K562 (cell line): ENCODE measurements around the gene BIK. TPM values are rescaled to one million over a fixed set of nuclear protein-coding genes. Genes with fewer than 3 reads are reported as not detected.

Experiments
- ATAC-seq: fragments of 200-7000 bp; cut with Tn5 transposase; 3 replicates; pipeline ENCODE4 v1.9.1; 2020; ENCODE audit warnings: moderate library complexity
- BruUV-seq: library from RNA; stranded (reverse); fragments of 400-500 nt; replicated peaks from 2 replicates; lab custom pipeline; 2021; lab: Mats Ljungman, UMichigan
- CTCF ChIA-PET: fragments of 300-600 bp; formaldehyde crosslinking; extraction: SDS; loops from one replicate; lab custom pipeline; 2021; ENCODE audit warnings: low intra/inter-chr PET ratio; lab: Yijun Ruan, JAX
- POLR2A ChIA-PET: fragments of 300-600, 350-650 bp; sonication (Branson Sonifier 250); formaldehyde crosslinking; extraction: SDS; loops from one replicate; lab custom pipeline; 2021; ENCODE audit warnings: antibody characterized with exemption, inconsistent platforms; lab: Yijun Ruan, JAX
- DNase-seq, 4 experiments: peaks; one replicate each; pipeline versions ENCODE4 v3.0.0 to v3.0.0-alpha.2; 2011 to 2018; ENCODE audit warnings: low spot score in 3 of 4, mixed read lengths in 3 of 4; ENCODE audit errors: extremely low read depth in 1 of 4
- FAIRE-seq: peaks from 2 replicates; lab custom pipeline; 2011; peaks lifted over from hg19 to GRCh38; lab: Jason Lieb, UNC
- H2AFZ ChIP-seq: 2 replicates; pipeline ENCODE4 v1.6.0; 2011; ENCODE audit warnings: low read depth, low read length, control low read depth, inconsistent platforms
- H3K27ac ChIP-seq: fragments of 200-600 bp; 3 replicates; pipeline ENCODE4 v1.8.0; 2011; ENCODE audit warnings: low read depth, mild to moderate bottlenecking, control low read depth, inconsistent platforms, low read length, moderate library complexity, mixed read lengths; ENCODE audit errors: extremely low read depth
- H3K27me3 ChIP-seq, 2 experiments: fragments of 300-600 bp in 1 of 2; 2 replicates in 1 of 2; 3 replicates in 1 of 2; pipeline versions ENCODE4 v1.6.0 to v1.8.0; 2011; ENCODE audit warnings: inconsistent platforms in 2 of 2, low read length in 2 of 2, mild to moderate bottlenecking in 1 of 2, mixed read lengths in 1 of 2, moderate library complexity in 1 of 2; ENCODE audit not compliant: control insufficient read depth in 2 of 2, insufficient read depth in 2 of 2
- H3K36me3 ChIP-seq: fragments of 300-600 bp; 3 replicates; pipeline ENCODE4 v1.8.0; 2011; ENCODE audit warnings: mild to moderate bottlenecking, low read length, inconsistent platforms; ENCODE audit not compliant: control insufficient read depth, insufficient read depth
- H3K4me1 ChIP-seq, 2 experiments: fragments of 200-600 bp in 1 of 2; replicated peaks in 1 of 2; 2 replicates in 1 of 2; 3 replicates in 1 of 2; pipeline versions ENCODE4 v1.5.1 to v1.8.0; 2011; ENCODE audit warnings: inconsistent platforms in 2 of 2, low read length in 2 of 2, mild to moderate bottlenecking in 1 of 2, mixed read lengths in 1 of 2, moderate library complexity in 1 of 2; ENCODE audit not compliant: control insufficient read depth in 2 of 2, insufficient read depth in 2 of 2
- H3K4me2 ChIP-seq: 2 replicates; pipeline ENCODE4 v1.6.1; 2011; ENCODE audit warnings: low read length, control low read depth, inconsistent platforms, mixed read lengths; ENCODE audit not compliant: insufficient read depth
- H3K4me3 ChIP-seq: fragments of 200-600 bp; sonication (generic), shearing (Covaris generic); 2 replicates; pipeline ENCODE4 v1.5.1; 2016; ENCODE audit warnings: control low read depth, inconsistent platforms
- H3K79me2 ChIP-seq: fragments of 200-600 bp; 3 replicates; pipeline ENCODE4 v1.8.0; 2011; ENCODE audit warnings: low read length, inconsistent platforms; ENCODE audit not compliant: control insufficient read depth, insufficient read depth
- H3K9ac ChIP-seq, 2 experiments: 2 replicates each; pipeline versions ENCODE4 v1.6.0 to v1.6.1; 2011; ENCODE audit warnings: low read depth in 2 of 2, low read length in 2 of 2, control low read depth in 1 of 2, inconsistent platforms in 1 of 2, mild to moderate bottlenecking in 1 of 2, mixed read lengths in 1 of 2; ENCODE audit not compliant: insufficient read depth in 1 of 2
- H3K9me1 ChIP-seq: one replicate; pipeline ENCODE4 v1.6.0; 2011; ENCODE audit warnings: inconsistent platforms, mild to moderate bottlenecking, low read length, moderate library complexity; ENCODE audit not compliant: control insufficient read depth, insufficient read depth
- H3K9me3 ChIP-seq: replicated peaks from 2 replicates; pipeline ENCODE4 v1.5.1; 2011; ENCODE audit warnings: low read depth, low read length, inconsistent platforms; ENCODE audit not compliant: control insufficient read depth, insufficient read depth
- H4K20me1 ChIP-seq: replicated peaks from 2 replicates; pipeline ENCODE4 v1.6.1; 2011; ENCODE audit warnings: low read length, inconsistent platforms, mixed read lengths; ENCODE audit not compliant: control insufficient read depth, insufficient read depth
- ARID2 ChIP-seq: fragments of 450-650 bp; IDR thresholded peaks from 2 replicates; pipeline ENCODE4 v1.6.1; 2017; ENCODE audit warnings: antibody characterized with exemption, mild to moderate bottlenecking
- FOS ChIP-seq: IDR thresholded peaks from 3 replicates; pipeline ENCODE4 v1.6.1; 2011; ENCODE audit not compliant: insufficient read length; ENCODE audit errors: extremely low read depth
- FOXM1 ChIP-seq, 2 experiments: fragments of 450-650 bp in 1 of 2; sonication (generic) in 1 of 2; formaldehyde crosslinking in 1 of 2; IDR thresholded peaks; 2 replicates each; pipeline versions ENCODE4 v1.6.1 to v1.9.0; 2017 to 2022; ENCODE audit warnings: low read depth in 2 of 2, mild to moderate bottlenecking in 2 of 2, missing genetic modification reagents in 1 of 2, moderate library complexity in 1 of 2
- HBP1 ChIP-seq: fragments of 450-650 bp; formaldehyde crosslinking; IDR thresholded peaks from 2 replicates; pipeline ENCODE4 v1.4.0; 2022; ENCODE audit warnings: missing genetic modification characterization
- MNT ChIP-seq, 2 experiments: fragments of 450-650 bp; conservative IDR thresholded peaks; 2 replicates each; pipeline ENCODE4 v1.6.1; 2017; ENCODE audit warnings: mild to moderate bottlenecking in 2 of 2, moderate library complexity in 2 of 2
- RBM22 ChIP-seq: fragments of 200-400 bp; formaldehyde crosslinking; IDR thresholded peaks from 2 replicates; pipeline ENCODE4 v1.6.1; 2018; ENCODE audit warnings: low read length, low read depth; ENCODE audit not compliant: poor library complexity, severe bottlenecking
- SIN3B ChIP-seq: fragments of 450-650 bp; IDR thresholded peaks from 2 replicates; pipeline ENCODE4 v1.6.1; 2017; ENCODE audit warnings: low read depth, mild to moderate bottlenecking, moderate library complexity
- TCF3 ChIP-seq: sonication (generic); formaldehyde crosslinking; IDR thresholded peaks from 2 replicates; pipeline ENCODE4 v1.4.0; 2020; ENCODE audit warnings: mild to moderate bottlenecking, missing genetic modification reagents
- ZBTB7A ChIP-seq: IDR thresholded peaks from 2 replicates; pipeline ENCODE4 v1.6.1; 2011; ENCODE audit warnings: low read depth, mild to moderate bottlenecking, low read length, moderate library complexity, borderline replicate concordance; ENCODE audit not compliant: control insufficient read depth
- ZNF263 ChIP-seq: sonication (generic); formaldehyde crosslinking; IDR thresholded peaks from 2 replicates; pipeline ENCODE4 v1.8.0; 2022; ENCODE audit warnings: mild to moderate bottlenecking, missing genetic modification reagents, borderline replicate concordance
- ZNF695 ChIP-seq: fragments of 450-650 bp; formaldehyde crosslinking; IDR thresholded peaks from 2 replicates; pipeline ENCODE4 v1.4.0; 2020; ENCODE audit warnings: mild to moderate bottlenecking, moderate library complexity
- WGBS: fragments of 100-300 bp; shearing (Covaris generic); methylation state at CpG from one replicate; pipeline ENCODE4 v1.1.6; 2016; ENCODE audit warnings: low coverage, mixed read lengths; ENCODE audit not compliant: insufficient coverage; ENCODE audit errors: missing lambda C conversion rate; 5-methylcytosine and 5-hydroxymethylcytosine counted together
- in situ Hi-C: fragments of 300-500 bp; cut with MboI; formaldehyde crosslinking; loops from 4 replicates; pipeline ENCODE4 v1.15.0; 2018; ENCODE audit warnings: inconsistent platforms, mixed read lengths
- intact Hi-C: fragments of 100-400 bp; cut with micrococcal nuclease; formaldehyde crosslinking; loops from 2 replicates; pipeline ENCODE4 v1.14.2; 2022
- polyA plus RNA-seq, 8 experiments: library from polyadenylated mRNA; depleted of rRNA in 4 of 8; stranded (reverse) in 5 of 8; unstranded in 3 of 8; fragments of >200 nt; fragmentation: Nextera tagmentation in 2 of 8; fragmentation: Illumina TruSeq in 1 of 8; extraction: Ambion mirVana in 2 of 8; extraction: Trizol in 1 of 8; gene quantifications; 2 replicates each; pipeline versions ENCODE4 v1.2.1 to v1.2.3, GENCODE V29; 2011 to 2014; ENCODE audit warnings: inconsistent platforms in 1 of 8, missing spikeins in 1 of 8
- total RNA-seq, 7 experiments: library from RNA; depleted of rRNA in 6 of 7; stranded (reverse); fragments of >200 nt in 6 of 7; fragmentation: Illumina TruSeq in 2 of 7; extraction: Trizol in 2 of 7; gene quantifications; 2 replicates each; pipeline versions ENCODE4 v1.2.1 to v1.2.3, GENCODE V29; 2011 to 2021; ENCODE audit warnings: low replicate concordance in 1 of 7
- TF ChIP-seq, protein P1 (sequence below): fragments of 450-650 bp; IDR thresholded peaks from 2 replicates; pipeline ENCODE4 v1.6.1; 2016; ENCODE audit warnings: missing biosample characterization, missing genetic modification characterization

BIK gene
- total and polyA plus RNA-seq, 9 of the 15 experiments (the other 6 are each of a cell fraction or from before 2014, with no cell fraction given), result 0.08 to 0.23 (median 0.18) TPM; not detected in 4

- TF ChIP-seq HBP1 (CRISPR knock-in tag) (no peak), ARID2 (no peak)
These were observed 1.0 kb upstream of the BIK start (continued) for GRCh38 chr22:43109511-43109910.

- BruUV-seq, result no TSS peak
- peak overlapping the region; percentile 72 for H2AFZ ChIP-seq
- no peak for FAIRE-seq
These were observed 568 bp upstream of the BIK start for GRCh38 chr22:43109921-43110443.

More at GRCh38 chr22:43109921-43110443, 568 bp upstream of the BIK start:
- peak overlapping the region; percentile 37 for H3K4me3 ChIP-seq
- ChIA-PET POLR2A (no interaction called here), CTCF (no interaction called here)
- ATAC-seq (peak; percentile 37; the same call in 2 of the 3 replicates), DNase-seq (peak in 2 of 4 experiments; percentile 25 to 32)
- H3K9me3 ChIP-seq, result no peaks in the 10 kb centered on the region
- peaks cover 0 to 8% of the 10 kb centered on the region in 2 experiments; a peak in 2 of 5 replicates for H3K27me3 ChIP-seq
- H3K9ac ChIP-seq, result peak overlapping the region in 1 of 2 experiments; percentile 89; a peak in 2 of 4 replicates
- intact Hi-C loops, result no loop called here
- no peaks in the 10 kb centered on the region for H4K20me1 ChIP-seq
- peaks cover 4 to 17% of the 10 kb centered on the region in 2 experiments; a peak in 3 of 5 replicates for H3K4me1 ChIP-seq
- in situ Hi-C loops, result no loop called here
- WGBS, result 8% methylated on average over 15 of the region's 32 CpGs
- no peaks in the 10 kb centered on the region for H3K79me2 ChIP-seq
- H3K27ac ChIP-seq, result no peak overlapping the region
- H3K4me2 ChIP-seq, result peak overlapping the region; percentile 61
- H3K36me3 ChIP-seq, result no peaks in the 10 kb centered on the region
- H3K9me1 ChIP-seq, result no peaks in the 10 kb centered on the region
- TF ChIP-seq FOS (no peak), FOXM1 (IDR thresholded peaks at IDR 0.05; ENCODE audit: low read depth) (no peak), FOXM1 (CRISPR knock-in tag; IDR thresholded peaks at IDR 0.05; ENCODE audit: low read depth) (no peak), ZBTB7A (peak; percentile 12; the same call in 1 of the 2 replicates), SIN3B (no peak), RBM22 (no peak), ZNF695 (no peak), ZNF263 (CRISPR knock-in tag) (no peak), TCF3 (CRISPR knock-in tag) (no peak), MNT (conservative IDR thresholded peaks at IDR 0.05) (0 out of 4 replicates have a peak, but pooled peaks of 1 of the 2 experiments have one; percentile 23)
- TF ChIP-seq, protein P1, sequence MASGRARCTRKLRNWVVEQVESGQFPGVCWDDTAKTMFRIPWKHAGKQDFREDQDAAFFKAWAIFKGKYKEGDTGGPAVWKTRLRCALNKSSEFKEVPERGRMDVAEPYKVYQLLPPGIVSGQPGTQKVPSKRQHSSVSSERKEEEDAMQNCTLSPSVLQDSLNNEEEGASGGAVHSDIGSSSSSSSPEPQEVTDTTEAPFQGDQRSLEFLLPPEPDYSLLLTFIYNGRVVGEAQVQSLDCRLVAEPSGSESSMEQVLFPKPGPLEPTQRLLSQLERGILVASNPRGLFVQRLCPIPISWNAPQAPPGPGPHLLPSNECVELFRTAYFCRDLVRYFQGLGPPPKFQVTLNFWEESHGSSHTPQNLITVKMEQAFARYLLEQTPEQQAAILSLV (tag), result no peak
